Stimulated activated CD4-positive, alpha-beta T cell treated with anti-CD3 and anti-CD28 coated beads, TNF-alpha, amount 100 ng/mL, for 24 hours (primary cell): ENCODE data around the gene ZBTB20.

Experiments
- DNase-seq, 3 experiments: peaks; one replicate each; pipeline ENCODE4 v3.0.0-alpha.2; 2020; ENCODE audit warnings: low read depth in 3 of 3

ZBTB20 gene

GRCh38 chr3:115089481-115089880 lies 57.6 kb downstream of the ZBTB20 start:
- DNase-seq, result no peak

- DNase-seq, result no peak
These were observed 59.6 kb downstream of the ZBTB20 start for GRCh38 chr3:115087512-115087911.

- no peak for DNase-seq
These were observed 60.7 kb downstream of the ZBTB20 start for GRCh38 chr3:115086344-115086743.

- DNase-seq, result no peak
These were observed 61.8 kb downstream of the ZBTB20 start for GRCh38 chr3:115085197-115085865.

- DNase-seq, result no peak
These were observed 62.4 kb downstream of the ZBTB20 start for GRCh38 chr3:115084686-115085085.

GRCh38 chr3:115082260-115082659 lies 64.8 kb downstream of the ZBTB20 start:
- DNase-seq, result no peak

GRCh38 chr3:115081444-115081843 lies 65.6 kb downstream of the ZBTB20 start:
- DNase-seq, result no peak

- no peak for DNase-seq
These were observed 69.4 kb downstream of the ZBTB20 start for GRCh38 chr3:115077501-115078250.

GRCh38 chr3:115074502-115074901 lies 72.6 kb downstream of the ZBTB20 start:
- DNase-seq, result no peak

- DNase-seq, result no peak
These were observed 74.6 kb downstream of the ZBTB20 start for GRCh38 chr3:115072265-115073021.

- DNase-seq, result no peak
These were observed 75.5 kb downstream of the ZBTB20 start for GRCh38 chr3:115071601-115072000.

GRCh38 chr3:115071166-115071565 lies 75.9 kb downstream of the ZBTB20 start:
- DNase-seq, result no peak

GRCh38 chr3:115068799-115069198 lies 78.3 kb downstream of the ZBTB20 start:
- no peak for DNase-seq

GRCh38 chr3:115062412-115062956 lies 84.6 kb downstream of the ZBTB20 start:
- no peak for DNase-seq

- DNase-seq, result no peak
These were observed 85.1 kb downstream of the ZBTB20 start for GRCh38 chr3:115062009-115062408.

GRCh38 chr3:115052906-115053305 lies 94.2 kb downstream of the ZBTB20 start:
- DNase-seq, result no peak

GRCh38 chr3:115042351-115042750 lies 104.7 kb downstream of the ZBTB20 start:
- no peak for DNase-seq

GRCh38 chr3:115040673-115041286 lies 106.3 kb downstream of the ZBTB20 start:
- peak in 2 of 3 experiments; percentile 11 to 21 for DNase-seq

GRCh38 chr3:115040246-115040645 lies 106.8 kb downstream of the ZBTB20 start:
- DNase-seq, result no peak

GRCh38 chr3:115038817-115039216 lies 108.3 kb downstream of the ZBTB20 start:
- no peak for DNase-seq

- no peak for DNase-seq
These were observed 124.2 kb downstream of the ZBTB20 start for GRCh38 chr3:115022835-115023398.

- no peak for DNase-seq
These were observed 124.9 kb downstream of the ZBTB20 start for GRCh38 chr3:115022199-115022598.
